SK-N-SH (cell line): ENCODE measurements around the gene IDH3A. TPM values are rescaled to one million over a fixed set of nuclear protein-coding genes. Genes with fewer than 3 reads are reported as not detected.
A peak's percentile ranks its signal among the peaks of the same experiment; 100 is the strongest.

Source experiments
- CTCF ChIA-PET: fragments of 300-600, 350-600 bp; formaldehyde crosslinking; extraction: SDS; loops from one replicate; lab custom pipeline; 2021; lab: Yijun Ruan, JAX
- POLR2A ChIA-PET: fragments of 350-600 bp; sonication (Branson Sonifier 250); formaldehyde crosslinking; extraction: SDS; loops from one replicate; lab custom pipeline; 2020; ENCODE audit warnings: antibody characterized with exemption, inconsistent platforms; lab: Yijun Ruan, JAX
- DNase-seq: peaks from one replicate; pipeline ENCODE4 v3.0.0; 2012
- H2AFZ ChIP-seq: fragments of 200-600 bp; sonication (generic); 2 replicates; pipeline ENCODE4 v1.8.1; 2016; ENCODE audit warnings: antibody characterized with exemption, mild to moderate bottlenecking, low read depth
- H3F3A ChIP-seq: fragments of 200-600 bp; sonication (generic); replicated peaks from 2 replicates; pipeline ENCODE3; 2016; ENCODE audit warnings: antibody characterized with exemption, mild to moderate bottlenecking; ENCODE audit not compliant: insufficient read depth
- H3K27ac ChIP-seq, 2 experiments: fragments of 200-500 bp in 1 of 2; fragments of 200-600 bp in 1 of 2; sonication (Bioruptor generic) in 1 of 2; sonication (generic), shearing (Covaris generic) in 1 of 2; 2 replicates each; pipeline versions ENCODE4 v1.5.1 to v1.6.1; 2014 to 2016; ENCODE audit warnings: low read depth in 2 of 2, inconsistent platforms in 1 of 2, low read length in 1 of 2, mild to moderate bottlenecking in 1 of 2, mixed read lengths in 1 of 2
- H3K27me3 ChIP-seq: fragments of 200-600 bp; sonication (generic), shearing (Covaris generic); 2 replicates; pipeline ENCODE4 v1.6.1; 2016; ENCODE audit warnings: mixed run types; ENCODE audit not compliant: insufficient read depth
- H3K36me3 ChIP-seq, 2 experiments: fragments of 200-500 bp in 1 of 2; fragments of 200-600 bp in 1 of 2; sonication (Bioruptor generic) in 1 of 2; sonication (generic) in 1 of 2; replicated peaks in 1 of 2; 2 replicates each; pipeline versions ENCODE3 to v1.5.1; 2014 to 2016; ENCODE audit warnings: low read length in 1 of 2, mild to moderate bottlenecking in 1 of 2; ENCODE audit not compliant: insufficient read depth in 2 of 2, control insufficient read depth in 1 of 2
- H3K4me1 ChIP-seq, 2 experiments: fragments of 200-500 bp in 1 of 2; fragments of 200-600 bp in 1 of 2; sonication (Bioruptor generic) in 1 of 2; sonication (generic), shearing (Covaris generic) in 1 of 2; 2 replicates each; pipeline versions ENCODE4 v1.5.1 to v1.6.1; 2014 to 2016; ENCODE audit warnings: low read depth in 1 of 2, low read length in 1 of 2, mixed run types in 1 of 2; ENCODE audit not compliant: insufficient read depth in 2 of 2, control insufficient read depth in 1 of 2
- H3K4me2 ChIP-seq: fragments of 200-600 bp; sonication (generic), shearing (Covaris generic); 2 replicates; pipeline ENCODE4 v1.6.1; 2017; ENCODE audit warnings: mixed run types
- H3K4me3 ChIP-seq, 2 experiments: fragments of 200-500 bp in 1 of 2; fragments of 200-600 bp in 1 of 2; sonication (Bioruptor generic) in 1 of 2; sonication (generic), shearing (Covaris generic) in 1 of 2; 2 replicates each; pipeline versions ENCODE4 v1.5.1 to v1.8.1; 2014 to 2016; ENCODE audit warnings: low read depth in 2 of 2, inconsistent platforms in 1 of 2, low read length in 1 of 2, mild to moderate bottlenecking in 1 of 2, mixed read lengths in 1 of 2, moderate library complexity in 1 of 2
- H3K79me2 ChIP-seq: fragments of 200-600 bp; sonication (generic); 2 replicates; pipeline ENCODE4 v1.8.1; 2017; ENCODE audit warnings: mild to moderate bottlenecking; ENCODE audit not compliant: insufficient read depth
- H3K9ac ChIP-seq: fragments of 200-600 bp; sonication (generic); 2 replicates; pipeline ENCODE4 v1.6.1; 2017; ENCODE audit warnings: mixed run types
- H3K9me2 ChIP-seq: fragments of 200-600 bp; sonication (generic); 2 replicates; pipeline ENCODE4 v1.6.1; 2017; ENCODE audit warnings: mixed run types
- H3K9me3 ChIP-seq: fragments of 200-600 bp; sonication (generic); 2 replicates; pipeline ENCODE4 v1.6.1; 2017; ENCODE audit warnings: mixed run types, mild to moderate bottlenecking, moderate library complexity
- H4K20me1 ChIP-seq: fragments of 200-600 bp; sonication (generic); 2 replicates; pipeline ENCODE4 v1.6.1; 2017; ENCODE audit warnings: mild to moderate bottlenecking, mixed run types; ENCODE audit not compliant: insufficient read depth
- CHD2 ChIP-seq: fragments of 150-350 bp; IDR thresholded peaks from 2 replicates; pipeline ENCODE4 v1.6.1; 2018; ENCODE audit warnings: low read length; ENCODE audit not compliant: partially characterized antibody
- ELF1 ChIP-seq: IDR thresholded peaks from 2 replicates; pipeline ENCODE4 v1.4.0; 2012
- EZH2phosphoT487 ChIP-seq: fragments of 200-600 bp; sonication (generic); IDR thresholded peaks from 2 replicates; pipeline ENCODE4 v1.6.1; 2017; ENCODE audit warnings: low read depth, mixed run types, mild to moderate bottlenecking, antibody characterized with exemption, moderate library complexity, borderline replicate concordance
- FOSL2 ChIP-seq: IDR thresholded peaks from 2 replicates; pipeline ENCODE4 v1.4.0; 2012; ENCODE audit warnings: low read depth, mild to moderate bottlenecking, moderate library complexity, borderline replicate concordance
- FOXJ3 ChIP-seq: sonication (generic); formaldehyde crosslinking; IDR thresholded peaks from 2 replicates; pipeline ENCODE4 v1.5.1; 2020; ENCODE audit warnings: mild to moderate bottlenecking, missing genetic modification reagents
- FOXM1 ChIP-seq: IDR thresholded peaks from 2 replicates; pipeline ENCODE4 v1.4.0; 2012; ENCODE audit warnings: low read depth, mild to moderate bottlenecking
- GABPA ChIP-seq: IDR thresholded peaks from 2 replicates; pipeline ENCODE4 v1.4.0; 2012; ENCODE audit warnings: low read depth, mild to moderate bottlenecking
- MXI1 ChIP-seq: IDR thresholded peaks from 2 replicates; pipeline ENCODE4 v1.6.1; 2012; ENCODE audit warnings: mild to moderate bottlenecking, low read depth, low read length, improper control_type of control experiment
- NRF1 ChIP-seq: IDR thresholded peaks from 2 replicates; pipeline ENCODE4 v1.6.1; 2012; ENCODE audit warnings: low read depth, mild to moderate bottlenecking, low read length
- RCOR1 ChIP-seq: fragments of 150-350 bp; IDR thresholded peaks from 2 replicates; pipeline ENCODE4 v1.6.1; 2017; ENCODE audit warnings: antibody characterized with exemption, low read length
- RXRA ChIP-seq: IDR thresholded peaks from 2 replicates; pipeline ENCODE4 v1.4.0; 2012; ENCODE audit warnings: low read depth, mild to moderate bottlenecking, borderline replicate concordance
- SIN3A ChIP-seq: IDR thresholded peaks from 2 replicates; pipeline ENCODE4 v1.6.1; 2012; ENCODE audit warnings: low read depth, mild to moderate bottlenecking, low read length, moderate library complexity, borderline replicate concordance
- TAF1 ChIP-seq: IDR thresholded peaks from 2 replicates; pipeline ENCODE4 v1.6.1; 2012; ENCODE audit warnings: low read depth, mild to moderate bottlenecking, low read length, moderate library complexity, borderline replicate concordance
- TEAD4 ChIP-seq: IDR thresholded peaks from 2 replicates; pipeline ENCODE4 v1.4.0; 2012; ENCODE audit warnings: mild to moderate bottlenecking, borderline replicate concordance; ENCODE audit not compliant: insufficient read depth
- YY1 ChIP-seq: IDR thresholded peaks from 2 replicates; pipeline ENCODE4 v1.4.0; 2012; ENCODE audit warnings: low read depth, mild to moderate bottlenecking
- WGBS: methylation state at CpG from one replicate; pipeline ENCODE4 v1.1.6; 2017; ENCODE audit warnings: low lambda C conversion rate; 5-methylcytosine and 5-hydroxymethylcytosine counted together
- polyA plus RNA-seq, 3 experiments: library from polyadenylated mRNA; depleted of rRNA; stranded (reverse); fragments of >200 nt; gene quantifications; 2 replicates each; pipeline ENCODE4 v1.2.3, GENCODE V29; 2012
- TF ChIP-seq, protein P1 (sequence below): fragments of 200-600 bp; sonication (generic); IDR thresholded peaks from 2 replicates; pipeline ENCODE4 v1.6.1; 2017; ENCODE audit warnings: antibody characterized with exemption, mild to moderate bottlenecking, moderate library complexity
- TF ChIP-seq, protein P2 (sequence below): IDR thresholded peaks from 2 replicates; pipeline ENCODE4 v1.4.0; 2012; ENCODE audit warnings: low read depth, borderline replicate concordance
- TF ChIP-seq, protein P3 (sequence below): fragments of 150-350 bp; IDR thresholded peaks from 2 replicates; pipeline ENCODE4 v1.6.1; 2016; ENCODE audit warnings: mild to moderate bottlenecking, low read depth, low read length
- TF ChIP-seq, protein P4 (sequence below): IDR thresholded peaks from 2 replicates; pipeline ENCODE4 v1.6.1; 2012; ENCODE audit warnings: mild to moderate bottlenecking, low read depth, low read length, moderate library complexity

The IDH3A gene
- polyA plus RNA-seq, 1 of the 3 experiments (the other 2 are of a cell fraction) = 33.2 TPM

GRCh38 chr15:78212008-78212407, 62.8 kb downstream of the IDH3A start:
- peak overlapping the region; percentile 58; the same call in 1 of the 2 replicates for H3K4me2 ChIP-seq
- WGBS = 80% methylated on average over 10 of the region's 10 CpGs
- H3F3A ChIP-seq = no peaks in the 10 kb centered on the region
- H3K9ac ChIP-seq = no peak overlapping the region
- no peak overlapping the region for H2AFZ ChIP-seq
- H3K9me2 ChIP-seq = no peaks in the 10 kb centered on the region
- peak overlapping the region in 1 of 2 experiments; percentile 11; a peak in 1 of 4 replicates for H3K27ac ChIP-seq
- no peaks in the 10 kb centered on the region for H3K36me3 ChIP-seq
- ChIA-PET CTCF (interaction anchor here (0.9 to 4.3 kb wide), 6 partner anchors 12 to 253 kb away, joined by 4 to 22 read pairs (median 6); no protein-coding TSS in a partner anchor), POLR2A (no interaction called here)
- H3K27me3 ChIP-seq = no peaks in the 10 kb centered on the region
- no peaks in the 10 kb centered on the region for H4K20me1 ChIP-seq
- H3K9me3 ChIP-seq = no peaks in the 10 kb centered on the region
- H3K4me1 ChIP-seq = peaks cover 20 to 32% of the 10 kb centered on the region in 2 experiments; a peak in 3 of 4 replicates
- TF ChIP-seq CHD2 = no peak
- no peak for TF ChIP-seq NRF1
- TF ChIP-seq MXI1 = no peak
- TF ChIP-seq, protein P1, sequence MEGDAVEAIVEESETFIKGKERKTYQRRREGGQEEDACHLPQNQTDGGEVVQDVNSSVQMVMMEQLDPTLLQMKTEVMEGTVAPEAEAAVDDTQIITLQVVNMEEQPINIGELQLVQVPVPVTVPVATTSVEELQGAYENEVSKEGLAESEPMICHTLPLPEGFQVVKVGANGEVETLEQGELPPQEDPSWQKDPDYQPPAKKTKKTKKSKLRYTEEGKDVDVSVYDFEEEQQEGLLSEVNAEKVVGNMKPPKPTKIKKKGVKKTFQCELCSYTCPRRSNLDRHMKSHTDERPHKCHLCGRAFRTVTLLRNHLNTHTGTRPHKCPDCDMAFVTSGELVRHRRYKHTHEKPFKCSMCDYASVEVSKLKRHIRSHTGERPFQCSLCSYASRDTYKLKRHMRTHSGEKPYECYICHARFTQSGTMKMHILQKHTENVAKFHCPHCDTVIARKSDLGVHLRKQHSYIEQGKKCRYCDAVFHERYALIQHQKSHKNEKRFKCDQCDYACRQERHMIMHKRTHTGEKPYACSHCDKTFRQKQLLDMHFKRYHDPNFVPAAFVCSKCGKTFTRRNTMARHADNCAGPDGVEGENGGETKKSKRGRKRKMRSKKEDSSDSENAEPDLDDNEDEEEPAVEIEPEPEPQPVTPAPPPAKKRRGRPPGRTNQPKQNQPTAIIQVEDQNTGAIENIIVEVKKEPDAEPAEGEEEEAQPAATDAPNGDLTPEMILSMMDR = no peak
- no peak for TF ChIP-seq RXRA
- TF ChIP-seq GABPA = no peak
- no peak for TF ChIP-seq TAF1
- TF ChIP-seq, protein P2, sequence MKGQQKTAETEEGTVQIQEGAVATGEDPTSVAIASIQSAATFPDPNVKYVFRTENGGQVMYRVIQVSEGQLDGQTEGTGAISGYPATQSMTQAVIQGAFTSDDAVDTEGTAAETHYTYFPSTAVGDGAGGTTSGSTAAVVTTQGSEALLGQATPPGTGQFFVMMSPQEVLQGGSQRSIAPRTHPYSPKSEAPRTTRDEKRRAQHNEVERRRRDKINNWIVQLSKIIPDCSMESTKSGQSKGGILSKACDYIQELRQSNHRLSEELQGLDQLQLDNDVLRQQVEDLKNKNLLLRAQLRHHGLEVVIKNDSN = no peak
- TF ChIP-seq, protein P3, sequence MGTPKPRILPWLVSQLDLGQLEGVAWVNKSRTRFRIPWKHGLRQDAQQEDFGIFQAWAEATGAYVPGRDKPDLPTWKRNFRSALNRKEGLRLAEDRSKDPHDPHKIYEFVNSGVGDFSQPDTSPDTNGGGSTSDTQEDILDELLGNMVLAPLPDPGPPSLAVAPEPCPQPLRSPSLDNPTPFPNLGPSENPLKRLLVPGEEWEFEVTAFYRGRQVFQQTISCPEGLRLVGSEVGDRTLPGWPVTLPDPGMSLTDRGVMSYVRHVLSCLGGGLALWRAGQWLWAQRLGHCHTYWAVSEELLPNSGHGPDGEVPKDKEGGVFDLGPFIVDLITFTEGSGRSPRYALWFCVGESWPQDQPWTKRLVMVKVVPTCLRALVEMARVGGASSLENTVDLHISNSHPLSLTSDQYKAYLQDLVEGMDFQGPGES = no peak
- TF ChIP-seq TEAD4 = no peak
- TF ChIP-seq RCOR1 = no peak
- no peak for TF ChIP-seq ELF1
- TF ChIP-seq SIN3A = no peak
- TF ChIP-seq YY1 = no peak
- TF ChIP-seq FOXJ3 (CRISPR knock-in tag) = no peak
- TF ChIP-seq FOXM1 = no peak
- TF ChIP-seq, protein P4, sequence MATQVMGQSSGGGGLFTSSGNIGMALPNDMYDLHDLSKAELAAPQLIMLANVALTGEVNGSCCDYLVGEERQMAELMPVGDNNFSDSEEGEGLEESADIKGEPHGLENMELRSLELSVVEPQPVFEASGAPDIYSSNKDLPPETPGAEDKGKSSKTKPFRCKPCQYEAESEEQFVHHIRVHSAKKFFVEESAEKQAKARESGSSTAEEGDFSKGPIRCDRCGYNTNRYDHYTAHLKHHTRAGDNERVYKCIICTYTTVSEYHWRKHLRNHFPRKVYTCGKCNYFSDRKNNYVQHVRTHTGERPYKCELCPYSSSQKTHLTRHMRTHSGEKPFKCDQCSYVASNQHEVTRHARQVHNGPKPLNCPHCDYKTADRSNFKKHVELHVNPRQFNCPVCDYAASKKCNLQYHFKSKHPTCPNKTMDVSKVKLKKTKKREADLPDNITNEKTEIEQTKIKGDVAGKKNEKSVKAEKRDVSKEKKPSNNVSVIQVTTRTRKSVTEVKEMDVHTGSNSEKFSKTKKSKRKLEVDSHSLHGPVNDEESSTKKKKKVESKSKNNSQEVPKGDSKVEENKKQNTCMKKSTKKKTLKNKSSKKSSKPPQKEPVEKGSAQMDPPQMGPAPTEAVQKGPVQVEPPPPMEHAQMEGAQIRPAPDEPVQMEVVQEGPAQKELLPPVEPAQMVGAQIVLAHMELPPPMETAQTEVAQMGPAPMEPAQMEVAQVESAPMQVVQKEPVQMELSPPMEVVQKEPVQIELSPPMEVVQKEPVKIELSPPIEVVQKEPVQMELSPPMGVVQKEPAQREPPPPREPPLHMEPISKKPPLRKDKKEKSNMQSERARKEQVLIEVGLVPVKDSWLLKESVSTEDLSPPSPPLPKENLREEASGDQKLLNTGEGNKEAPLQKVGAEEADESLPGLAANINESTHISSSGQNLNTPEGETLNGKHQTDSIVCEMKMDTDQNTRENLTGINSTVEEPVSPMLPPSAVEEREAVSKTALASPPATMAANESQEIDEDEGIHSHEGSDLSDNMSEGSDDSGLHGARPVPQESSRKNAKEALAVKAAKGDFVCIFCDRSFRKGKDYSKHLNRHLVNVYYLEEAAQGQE = no peak
- TF ChIP-seq EZH2phosphoT487 = no peak
- TF ChIP-seq FOSL2 = no peak
- H3K79me2 ChIP-seq = no peaks in the 10 kb centered on the region
- no peak for DNase-seq
- H3K4me3 ChIP-seq = no peak overlapping the region
